ENCODE results near the gene CYP2A6.
"Not testable (repeated sequence)": the region's sequence is repeated elsewhere in the genome, so short reads cannot be mapped to it uniquely, and the experiment has no call there.

The CYP2A6 gene

GRCh38 chr19:40852467-40853152, 2.4 kb upstream of the CYP2A6 start:
- DNase-seq (ENCODE audit: low read depth in 2 of 2, low spot score in 1 of 2) = not testable (repeated sequence)

- DNase-seq (ENCODE audit: low read depth in 2 of 2, low spot score in 1 of 2) = not testable (repeated sequence)
These were observed 3.5 kb downstream of the CYP2A6 start for GRCh38 chr19:40846722-40847121.

- DNase-seq (ENCODE audit: low read depth in 2 of 2, low spot score in 1 of 2) = peak in 1 of 2 donors; percentile 54
These were observed 6.6 kb downstream of the CYP2A6 start for GRCh38 chr19:40843653-40844052.

- DNase-seq (ENCODE audit: low read depth in 2 of 2, low spot score in 1 of 2) = not testable (repeated sequence)
These were observed 7.1 kb downstream of the CYP2A6 start for GRCh38 chr19:40842997-40843652.

GRCh38 chr19:40842012-40842411, 8.2 kb downstream of the CYP2A6 start:
- DNase-seq (ENCODE audit: low read depth in 2 of 2, low spot score in 1 of 2) = not testable (repeated sequence)

GRCh38 chr19:40838477-40838876, 11.8 kb downstream of the CYP2A6 start:
- DNase-seq (ENCODE audit: low read depth in 2 of 2, low spot score in 1 of 2) = not testable (repeated sequence)

- DNase-seq (ENCODE audit: low read depth in 2 of 2, low spot score in 1 of 2) = no peak
These were observed 13.4 kb downstream of the CYP2A6 start for GRCh38 chr19:40836754-40837429.

GRCh38 chr19:40833728-40834533, 16.3 kb downstream of the CYP2A6 start:
- not testable (repeated sequence) for DNase-seq (ENCODE audit: low read depth in 2 of 2, low spot score in 1 of 2)

GRCh38 chr19:40832431-40832790, 17.8 kb downstream of the CYP2A6 start:
- DNase-seq (ENCODE audit: low read depth in 2 of 2, low spot score in 1 of 2) = not testable (repeated sequence)

GRCh38 chr19:40831502-40832430, 18.5 kb downstream of the CYP2A6 start:
- no peak for DNase-seq (ENCODE audit: low read depth in 2 of 2, low spot score in 1 of 2)

- not testable (repeated sequence) for DNase-seq (ENCODE audit: low read depth in 2 of 2, low spot score in 1 of 2)
These were observed 19.5 kb downstream of the CYP2A6 start for GRCh38 chr19:40830741-40831140.

- no peak for DNase-seq (ENCODE audit: low read depth in 2 of 2, low spot score in 1 of 2)
These were observed 21.0 kb downstream of the CYP2A6 start for GRCh38 chr19:40829205-40829604.

- no peak for DNase-seq (ENCODE audit: low read depth in 2 of 2, low spot score in 1 of 2)
These were observed 22.6 kb downstream of the CYP2A6 start for GRCh38 chr19:40827386-40828247.

GRCh38 chr19:40826699-40827385, 23.4 kb downstream of the CYP2A6 start:
- DNase-seq (ENCODE audit: low read depth in 2 of 2, low spot score in 1 of 2) = not testable (repeated sequence)

GRCh38 chr19:40826312-40826698, 23.9 kb downstream of the CYP2A6 start:
- DNase-seq (ENCODE audit: low read depth in 2 of 2, low spot score in 1 of 2) = not testable (repeated sequence)

- DNase-seq (ENCODE audit: low read depth in 2 of 2, low spot score in 1 of 2) = not testable (repeated sequence)
These were observed 24.7 kb downstream of the CYP2A6 start for GRCh38 chr19:40825460-40826095.

- not testable (repeated sequence) for DNase-seq (ENCODE audit: low read depth in 2 of 2, low spot score in 1 of 2)
These were observed 25.3 kb downstream of the CYP2A6 start for GRCh38 chr19:40824916-40825315.
